ENCODE results near the gene RAB26.

The RAB26 gene

GRCh38 chr16:2186505-2186904 is 38.1 kb downstream of the RAB26 start:
- H3K4me3 ChIP-seq (ENCODE audit: control insufficient read depth in 1 of 7, extremely low read depth in 1 of 7, insufficient read depth in 4 of 7, low read depth in 2 of 7, low read length in 6 of 7): no peak overlapping the region
- no peaks in the 10 kb centered on the region for H3K36me3 ChIP-seq (ENCODE audit: control insufficient read depth in 4 of 4, insufficient read depth in 4 of 4, low read length in 3 of 4)
- ChIA-PET POLR2A (no interaction called here), CTCF (interaction anchor here (1.9 kb wide), 1 partner anchor 8 kb away, joined by 5 read pairs; no protein-coding TSS in a partner anchor)
- H3K4me1 ChIP-seq (ENCODE audit: control extremely low read depth in 1 of 4, control insufficient read depth in 4 of 4, insufficient read depth in 4 of 4, low read length in 3 of 4): no peaks in the 10 kb centered on the region
- no peaks in the 10 kb centered on the region for H3K27me3 ChIP-seq (replicated peaks in 2 of 5; ENCODE audit: control insufficient read depth in 4 of 5, insufficient read depth in 5 of 5, low read length in 4 of 5)
- 98% methylated on average over 18 of the region's 20 CpGs for WGBS (ENCODE audit: insufficient coverage)
- H3K9me3 ChIP-seq (ENCODE audit: control extremely low read depth in 1 of 5, control insufficient read depth in 4 of 5, insufficient read depth in 2 of 5, low read depth in 1 of 5, low read length in 4 of 5): no peaks in the 10 kb centered on the region
- H3K27ac ChIP-seq (ENCODE audit: insufficient read depth in 1 of 2, low read depth in 1 of 2, low read length in 2 of 2, poor library complexity in 1 of 2, severe bottlenecking in 2 of 2): no peak overlapping the region
- no peak for DNase-seq

GRCh38 chr16:2187212-2187611 is 38.8 kb downstream of the RAB26 start:
- H3K27ac ChIP-seq (ENCODE audit: insufficient read depth in 1 of 2, low read depth in 1 of 2, low read length in 2 of 2, poor library complexity in 1 of 2, severe bottlenecking in 2 of 2): no peak overlapping the region
- CTCF ChIA-PET: interaction anchor here (1.4 kb wide), 1 partner anchor 65 kb away, joined by 4 read pairs; the partner anchor contains the start of gene ECI1
- no peaks in the 10 kb centered on the region for H3K4me1 ChIP-seq (ENCODE audit: control extremely low read depth in 1 of 4, control insufficient read depth in 4 of 4, insufficient read depth in 4 of 4, low read length in 3 of 4)
- no peak for DNase-seq
- WGBS (ENCODE audit: insufficient coverage): 88% methylated on average over 16 of the region's 17 CpGs
- H3K27me3 ChIP-seq (replicated peaks in 2 of 5; ENCODE audit: control insufficient read depth in 4 of 5, insufficient read depth in 5 of 5, low read length in 4 of 5): no peaks in the 10 kb centered on the region
- no peaks in the 10 kb centered on the region for H3K36me3 ChIP-seq (ENCODE audit: control insufficient read depth in 4 of 4, insufficient read depth in 4 of 4, low read length in 3 of 4)
- no peaks in the 10 kb centered on the region for H3K9me3 ChIP-seq (ENCODE audit: control extremely low read depth in 1 of 5, control insufficient read depth in 4 of 5, insufficient read depth in 2 of 5, low read depth in 1 of 5, low read length in 4 of 5)
- POLR2A ChIA-PET: no interaction called here
- no peak overlapping the region for H3K4me3 ChIP-seq (ENCODE audit: control insufficient read depth in 1 of 7, extremely low read depth in 1 of 7, insufficient read depth in 4 of 7, low read depth in 2 of 7, low read length in 6 of 7)

- ChIA-PET POLR2A (interaction anchor here (0.6 to 0.7 kb wide), 2 partner anchors 24 to 142 kb away, joined by 5 read pairs; no protein-coding TSS in a partner anchor), CTCF (interaction anchor here (1.4 kb wide), 1 partner anchor 63 kb away, joined by 4 read pairs; the partner anchor contains the start of gene ECI1)
- Histone ChIP-seq H3K4me1 (ENCODE audit: control extremely low read depth in 1 of 4, control insufficient read depth in 4 of 4, insufficient read depth in 4 of 4, low read length in 3 of 4) (no peaks in the 10 kb centered on the region), H3K4me3 (ENCODE audit: control insufficient read depth in 1 of 7, extremely low read depth in 1 of 7, insufficient read depth in 4 of 7, low read depth in 2 of 7, low read length in 6 of 7) (no peak overlapping the region), H3K27ac (ENCODE audit: insufficient read depth in 1 of 2, low read depth in 1 of 2, low read length in 2 of 2, poor library complexity in 1 of 2, severe bottlenecking in 2 of 2) (no peak overlapping the region), H3K36me3 (ENCODE audit: control insufficient read depth in 4 of 4, insufficient read depth in 4 of 4, low read length in 3 of 4) (no peaks in the 10 kb centered on the region), H3K9me3 (ENCODE audit: control extremely low read depth in 1 of 5, control insufficient read depth in 4 of 5, insufficient read depth in 2 of 5, low read depth in 1 of 5, low read length in 4 of 5) (no peaks in the 10 kb centered on the region), H3K27me3 (replicated peaks in 2 of 5; ENCODE audit: control insufficient read depth in 4 of 5, insufficient read depth in 5 of 5, low read length in 4 of 5) (peaks cover 0 to 3% (median 0%) of the 10 kb centered on the region in 5 experiments)
- no peak for DNase-seq
- 100% methylated on average over 4 of the region's 8 CpGs for WGBS (ENCODE audit: insufficient coverage)
These were observed 40.0 kb downstream of the RAB26 start for GRCh38 chr16:2188395-2188794.

- Histone ChIP-seq H3K36me3 (ENCODE audit: control insufficient read depth in 4 of 4, insufficient read depth in 4 of 4, low read length in 3 of 4) (no peaks in the 10 kb centered on the region), H3K4me3 (ENCODE audit: control insufficient read depth in 1 of 7, extremely low read depth in 1 of 7, insufficient read depth in 4 of 7, low read depth in 2 of 7, low read length in 6 of 7) (no peak overlapping the region), H3K27ac (ENCODE audit: insufficient read depth in 1 of 2, low read depth in 1 of 2, low read length in 2 of 2, poor library complexity in 1 of 2, severe bottlenecking in 2 of 2) (no peak overlapping the region), H3K27me3 (replicated peaks in 2 of 5; ENCODE audit: control insufficient read depth in 4 of 5, insufficient read depth in 5 of 5, low read length in 4 of 5) (peaks cover 0 to 12% (median 3%) of the 10 kb centered on the region in 5 experiments), H3K4me1 (ENCODE audit: control extremely low read depth in 1 of 4, control insufficient read depth in 4 of 4, insufficient read depth in 4 of 4, low read length in 3 of 4) (no peaks in the 10 kb centered on the region), H3K9me3 (ENCODE audit: control extremely low read depth in 1 of 5, control insufficient read depth in 4 of 5, insufficient read depth in 2 of 5, low read depth in 1 of 5, low read length in 4 of 5) (no peaks in the 10 kb centered on the region)
- 98% methylated on average over 20 of the region's 25 CpGs for WGBS (ENCODE audit: insufficient coverage)
- POLR2A ChIA-PET: no interaction called here
- CTCF ChIA-PET: no interaction called here
- no peak for DNase-seq
These were observed 40.9 kb downstream of the RAB26 start for GRCh38 chr16:2189252-2189893.

GRCh38 chr16:2190002-2190658 is 41.7 kb downstream of the RAB26 start:
- ChIA-PET CTCF (no interaction called here), POLR2A (no interaction called here)
- Histone ChIP-seq H3K9me3 (ENCODE audit: control extremely low read depth in 1 of 5, control insufficient read depth in 4 of 5, insufficient read depth in 2 of 5, low read depth in 1 of 5, low read length in 4 of 5) (no peaks in the 10 kb centered on the region), H3K4me3 (ENCODE audit: control insufficient read depth in 1 of 7, extremely low read depth in 1 of 7, insufficient read depth in 4 of 7, low read depth in 2 of 7, low read length in 6 of 7) (no peak overlapping the region), H3K4me1 (ENCODE audit: control extremely low read depth in 1 of 4, control insufficient read depth in 4 of 4, insufficient read depth in 4 of 4, low read length in 3 of 4) (peaks cover 0 to 4% (median 2%) of the 10 kb centered on the region in 4 experiments), H3K36me3 (ENCODE audit: control insufficient read depth in 4 of 4, insufficient read depth in 4 of 4, low read length in 3 of 4) (no peaks in the 10 kb centered on the region), H3K27ac (ENCODE audit: insufficient read depth in 1 of 2, low read depth in 1 of 2, low read length in 2 of 2, poor library complexity in 1 of 2, severe bottlenecking in 2 of 2) (no peak overlapping the region), H3K27me3 (replicated peaks in 2 of 5; ENCODE audit: control insufficient read depth in 4 of 5, insufficient read depth in 5 of 5, low read length in 4 of 5) (peaks cover 0 to 20% (median 11%) of the 10 kb centered on the region in 5 experiments)
- 97% methylated on average over 17 of the region's 24 CpGs for WGBS (ENCODE audit: insufficient coverage)
- DNase-seq: no peak

GRCh38 chr16:2190659-2191445 is 42.4 kb downstream of the RAB26 start:
- no peaks in the 10 kb centered on the region for H3K36me3 ChIP-seq (ENCODE audit: control insufficient read depth in 4 of 4, insufficient read depth in 4 of 4, low read length in 3 of 4)
- ChIA-PET POLR2A (no interaction called here), CTCF (interaction anchor here (0.8 kb wide), 1 partner anchor 13 kb away, joined by 3 read pairs; no protein-coding TSS in a partner anchor)
- H3K27me3 ChIP-seq (replicated peaks in 2 of 5; ENCODE audit: control insufficient read depth in 4 of 5, insufficient read depth in 5 of 5, low read length in 4 of 5): peaks cover 0 to 27% (median 16%) of the 10 kb centered on the region in 5 experiments
- DNase-seq: no peak
- no peaks in the 10 kb centered on the region for H3K9me3 ChIP-seq (ENCODE audit: control extremely low read depth in 1 of 5, control insufficient read depth in 4 of 5, insufficient read depth in 2 of 5, low read depth in 1 of 5, low read length in 4 of 5)
- 95% methylated on average over 21 of the region's 25 CpGs for WGBS (ENCODE audit: insufficient coverage)
- H3K27ac ChIP-seq (ENCODE audit: insufficient read depth in 1 of 2, low read depth in 1 of 2, low read length in 2 of 2, poor library complexity in 1 of 2, severe bottlenecking in 2 of 2): no peak overlapping the region
- no peak overlapping the region for H3K4me3 ChIP-seq (ENCODE audit: control insufficient read depth in 1 of 7, extremely low read depth in 1 of 7, insufficient read depth in 4 of 7, low read depth in 2 of 7, low read length in 6 of 7)
- H3K4me1 ChIP-seq (ENCODE audit: control extremely low read depth in 1 of 4, control insufficient read depth in 4 of 4, insufficient read depth in 4 of 4, low read length in 3 of 4): peaks cover 0 to 11% (median 9%) of the 10 kb centered on the region in 4 experiments

Data from common myeloid progenitor, CD34-positive (primary cell).